Osteocyte (in vitro differentiated cells): Measurements from ENCODE around the gene VPS8. TPM values are rescaled to one million over a fixed set of nuclear protein-coding genes. Genes with fewer than 3 reads are reported as not detected.

ENCODE experiments used
- DNase-seq: peaks from one replicate; pipeline ENCODE4 v3.0.0; 2021; ENCODE audit warnings: mixed read lengths; ENCODE audit not compliant: unreplicated experiment; ENCODE audit errors: extremely low spot score
- H3K27ac Mint-ChIP-seq: one replicate; pipeline ENCODE4 v1.8.0; 2021; ENCODE audit warnings: mild to moderate bottlenecking, mixed read lengths; ENCODE audit not compliant: unreplicated experiment
- H3K27me3 Mint-ChIP-seq: one replicate; pipeline ENCODE4 v1.8.0; 2021; ENCODE audit warnings: mixed read lengths; ENCODE audit not compliant: unreplicated experiment
- H3K36me3 Mint-ChIP-seq: one replicate; pipeline ENCODE4 v1.8.0; 2021; ENCODE audit warnings: mixed read lengths; ENCODE audit not compliant: unreplicated experiment
- H3K4me1 Mint-ChIP-seq: one replicate; pipeline ENCODE4 v1.8.0; 2021; ENCODE audit warnings: mixed read lengths; ENCODE audit not compliant: unreplicated experiment
- H3K4me3 Mint-ChIP-seq: one replicate; pipeline ENCODE4 v1.8.0; 2021; ENCODE audit warnings: mild to moderate bottlenecking, moderate library complexity, mixed read lengths; ENCODE audit not compliant: unreplicated experiment
- H3K9me3 Mint-ChIP-seq: one replicate; pipeline ENCODE4 v1.8.0; 2021; ENCODE audit warnings: mixed read lengths; ENCODE audit not compliant: unreplicated experiment
- total RNA-seq: library from RNA; stranded (reverse); gene quantifications from 2 replicates; pipeline ENCODE4 v1.2.1, GENCODE V29; 2021
- TF ChIP-seq, protein P1 (sequence below): fragments of 200-600 bp; sonication (generic); IDR thresholded peaks from 2 replicates; pipeline ENCODE4 v1.5.0; 2021; ENCODE audit warnings: antibody characterized with exemption, mild to moderate bottlenecking, moderate library complexity

VPS8 gene
- total RNA-seq, 1 donor from 2014 or later = 53.5 TPM

DNA sequence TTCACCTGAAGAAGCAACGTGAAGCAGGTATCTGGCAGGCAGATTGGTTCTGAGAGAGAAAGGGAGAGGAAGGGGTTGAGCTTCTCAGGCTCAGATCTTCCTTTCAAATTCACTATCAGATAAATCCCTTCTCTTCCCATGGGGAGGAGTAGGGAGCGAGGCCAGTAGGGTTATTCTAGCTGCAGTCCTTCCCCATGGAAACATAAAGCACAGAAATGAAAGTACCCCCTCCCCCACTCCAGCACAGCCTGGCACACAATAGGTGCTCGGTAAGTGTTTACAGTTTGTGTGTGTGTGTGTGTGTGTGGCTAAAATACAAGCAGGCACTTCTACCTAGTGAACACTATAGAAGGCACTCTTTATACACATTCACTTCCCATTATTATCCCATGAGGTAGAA is 20.8 kb upstream of the VPS8 start:
- no peak for DNase-seq
- Mint-ChIP-seq H3K4me3 (no peak overlapping the region), H3K9me3 (no peaks in the 10 kb centered on the region), H3K27ac (no peak overlapping the region), H3K4me1 (peaks cover 3% of the 10 kb centered on the region), H3K27me3 (peaks cover 17% of the 10 kb centered on the region), H3K36me3 (no peaks in the 10 kb centered on the region)
- TF ChIP-seq, protein P1, sequence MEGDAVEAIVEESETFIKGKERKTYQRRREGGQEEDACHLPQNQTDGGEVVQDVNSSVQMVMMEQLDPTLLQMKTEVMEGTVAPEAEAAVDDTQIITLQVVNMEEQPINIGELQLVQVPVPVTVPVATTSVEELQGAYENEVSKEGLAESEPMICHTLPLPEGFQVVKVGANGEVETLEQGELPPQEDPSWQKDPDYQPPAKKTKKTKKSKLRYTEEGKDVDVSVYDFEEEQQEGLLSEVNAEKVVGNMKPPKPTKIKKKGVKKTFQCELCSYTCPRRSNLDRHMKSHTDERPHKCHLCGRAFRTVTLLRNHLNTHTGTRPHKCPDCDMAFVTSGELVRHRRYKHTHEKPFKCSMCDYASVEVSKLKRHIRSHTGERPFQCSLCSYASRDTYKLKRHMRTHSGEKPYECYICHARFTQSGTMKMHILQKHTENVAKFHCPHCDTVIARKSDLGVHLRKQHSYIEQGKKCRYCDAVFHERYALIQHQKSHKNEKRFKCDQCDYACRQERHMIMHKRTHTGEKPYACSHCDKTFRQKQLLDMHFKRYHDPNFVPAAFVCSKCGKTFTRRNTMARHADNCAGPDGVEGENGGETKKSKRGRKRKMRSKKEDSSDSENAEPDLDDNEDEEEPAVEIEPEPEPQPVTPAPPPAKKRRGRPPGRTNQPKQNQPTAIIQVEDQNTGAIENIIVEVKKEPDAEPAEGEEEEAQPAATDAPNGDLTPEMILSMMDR = no peak

DNA sequence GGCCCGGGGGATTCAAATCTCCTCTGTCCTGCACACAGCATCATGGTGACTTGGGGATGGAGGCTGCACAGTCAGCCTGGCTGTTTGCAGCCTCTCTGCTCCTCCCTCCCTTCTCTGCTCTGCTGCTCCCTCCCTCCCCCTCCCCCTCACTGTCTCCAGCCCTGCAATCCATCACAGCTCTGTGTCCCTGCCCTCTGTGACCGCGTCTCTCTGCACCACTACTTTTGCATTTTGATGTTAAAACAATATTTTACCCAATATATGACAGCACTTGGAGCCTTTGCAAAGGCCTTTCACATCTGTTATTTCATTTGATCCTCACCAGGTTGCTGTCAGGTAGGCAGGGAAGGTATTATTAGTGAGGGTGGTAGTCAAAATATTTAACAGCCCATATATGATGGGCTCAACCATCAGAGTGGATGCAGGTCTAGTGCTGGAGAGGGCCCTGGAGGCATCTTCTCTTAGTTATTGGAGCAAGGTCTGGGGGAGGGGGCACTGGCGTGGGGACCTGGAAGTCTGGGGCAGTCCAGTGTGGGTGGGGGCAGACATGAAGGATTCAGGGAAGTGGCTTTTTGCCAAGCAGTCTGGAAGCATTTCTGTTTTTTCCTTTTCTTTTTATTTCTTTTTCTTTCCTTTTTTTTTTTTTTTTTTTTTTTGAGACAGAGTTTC is 16.3 kb upstream of the VPS8 start:
- Mint-ChIP-seq H3K27me3 (peaks cover 51% of the 10 kb centered on the region), H3K27ac (no peak overlapping the region), H3K4me3 (no peak overlapping the region), H3K4me1 (no peaks in the 10 kb centered on the region), H3K9me3 (no peaks in the 10 kb centered on the region), H3K36me3 (no peaks in the 10 kb centered on the region)
- TF ChIP-seq, protein P1 = no peak
- no peak for DNase-seq

DNA sequence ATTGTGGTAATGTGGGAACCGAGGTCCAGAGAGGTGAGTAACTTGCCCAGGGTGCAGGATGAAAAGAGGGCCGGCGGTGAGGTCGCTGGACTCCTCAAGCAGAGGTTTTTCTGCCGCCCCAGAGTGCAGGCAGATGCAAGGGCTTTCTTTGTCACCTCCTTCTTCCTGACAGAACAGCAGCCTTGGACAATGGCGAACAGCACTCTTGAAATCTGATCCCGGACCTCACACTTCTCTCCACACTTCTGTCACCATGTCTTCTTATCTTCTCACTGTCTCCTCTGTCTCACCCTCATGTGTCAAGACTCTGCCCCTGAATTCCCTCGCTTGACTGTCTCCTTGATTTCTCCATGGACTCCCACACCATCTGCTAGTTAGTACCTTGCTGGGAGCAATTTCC is 15.4 kb upstream of the VPS8 start:
- Mint-ChIP-seq H3K4me3 (no peak overlapping the region), H3K9me3 (no peaks in the 10 kb centered on the region), H3K27ac (no peak overlapping the region), H3K4me1 (no peaks in the 10 kb centered on the region), H3K36me3 (no peaks in the 10 kb centered on the region), H3K27me3 (peaks cover 57% of the 10 kb centered on the region)
- no peak for DNase-seq
- TF ChIP-seq, protein P1 = no peak

- no peak for DNase-seq
- H3K9me3 Mint-ChIP-seq = no peaks in the 10 kb centered on the region
- no peaks in the 10 kb centered on the region for H3K36me3 Mint-ChIP-seq
- no peak overlapping the region for H3K4me3 Mint-ChIP-seq
- H3K27ac Mint-ChIP-seq = no peak overlapping the region
- TF ChIP-seq, protein P1 = no peak
- H3K4me1 Mint-ChIP-seq = no peaks in the 10 kb centered on the region
- H3K27me3 Mint-ChIP-seq = peaks cover 55% of the 10 kb centered on the region
Observed at GRCh38 chr3:184796954-184797353, 15.0 kb upstream of the VPS8 start.

DNA sequence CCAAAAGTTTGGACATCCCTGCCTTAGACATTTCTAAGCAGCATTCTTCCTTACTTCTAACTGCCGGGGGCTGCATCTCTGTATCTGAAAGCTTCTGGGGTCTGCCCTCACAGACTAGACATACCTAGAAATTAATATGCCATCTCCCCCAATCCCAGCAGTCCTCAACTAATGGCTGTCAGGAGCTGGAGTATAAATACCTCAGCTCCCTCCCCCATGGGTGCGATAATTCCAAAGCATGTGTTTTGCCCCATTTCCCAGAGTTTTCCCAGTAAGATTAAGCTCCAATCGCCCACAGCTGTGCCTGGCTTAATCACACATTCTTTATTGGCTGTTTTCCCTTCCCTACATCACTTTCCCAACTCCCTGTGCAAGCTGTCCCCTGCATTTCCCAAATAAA is 13.8 kb upstream of the VPS8 start:
- no peaks in the 10 kb centered on the region for H3K36me3 Mint-ChIP-seq
- DNase-seq = no peak
- no peaks in the 10 kb centered on the region for H3K9me3 Mint-ChIP-seq
- H3K27ac Mint-ChIP-seq = no peak overlapping the region
- peaks cover 54% of the 10 kb centered on the region for H3K27me3 Mint-ChIP-seq
- TF ChIP-seq, protein P1 = no peak
- H3K4me1 Mint-ChIP-seq = no peaks in the 10 kb centered on the region
- H3K4me3 Mint-ChIP-seq = no peak overlapping the region
